OCI-LY1 (cell line): ENCODE data around the gene TREML4.
"Not testable (repeated sequence)": the region's sequence is repeated elsewhere in the genome, so short reads cannot be mapped to it uniquely, and the experiment has no call there.

Experiments
- H2AFZ ChIP-seq: fragments of 200-600 bp; sonication (generic), shearing (Covaris generic); 2 replicates; pipeline ENCODE4 v1.6.0; 2014; ENCODE audit warnings: antibody characterized with exemption, mild to moderate bottlenecking, low read length
- H3F3A ChIP-seq: fragments of 200-600 bp; sonication (generic), shearing (Covaris generic); 2 replicates; pipeline ENCODE4 v1.6.0; 2014; ENCODE audit warnings: mild to moderate bottlenecking, antibody characterized with exemption, low read length, moderate library complexity; ENCODE audit not compliant: insufficient read depth
- H3K27ac ChIP-seq: fragments of 200-600 bp; sonication (generic); 2 replicates; pipeline ENCODE4 v1.5.1; 2014; ENCODE audit warnings: low read length, mixed run types, mild to moderate bottlenecking, low read depth; ENCODE audit not compliant: poor library complexity, severe bottlenecking
- H3K27me3 ChIP-seq: fragments of 200-600 bp; sonication (generic); 2 replicates; pipeline ENCODE4 v1.6.0; 2014; ENCODE audit warnings: antibody characterized with exemption, mild to moderate bottlenecking, low read length, moderate library complexity; ENCODE audit not compliant: insufficient read depth
- H3K36me3 ChIP-seq: fragments of 200-600 bp; sonication (generic); 2 replicates; pipeline ENCODE4 v1.6.1; 2014; ENCODE audit warnings: mild to moderate bottlenecking, antibody characterized with exemption, low read length, moderate library complexity, mixed read lengths; ENCODE audit not compliant: insufficient read depth
- H3K4me1 ChIP-seq: fragments of 200-600 bp; sonication (generic); 2 replicates; pipeline ENCODE4 v1.5.1; 2014; ENCODE audit warnings: mild to moderate bottlenecking, low read length, moderate library complexity; ENCODE audit not compliant: insufficient read depth, severe bottlenecking
- H3K4me2 ChIP-seq: fragments of 200-600 bp; sonication (generic), shearing (Covaris generic); 2 replicates; pipeline ENCODE4 v1.6.1; 2014; ENCODE audit warnings: low read length
- H3K4me3 ChIP-seq: fragments of 200-600 bp; sonication (generic); 2 replicates; pipeline ENCODE4 v1.5.1; 2014; ENCODE audit warnings: low read length, low read depth, mild to moderate bottlenecking, mixed read lengths; ENCODE audit not compliant: poor library complexity, severe bottlenecking
- H3K79me2 ChIP-seq: fragments of 200-600 bp; shearing (Covaris generic); 2 replicates; pipeline ENCODE4 v1.6.1; 2016; ENCODE audit warnings: mixed run types, low read length, mixed read lengths; ENCODE audit not compliant: insufficient read depth
- H3K9ac ChIP-seq: fragments of 200-600 bp; sonication (generic), shearing (Covaris generic); 2 replicates; pipeline ENCODE4 v1.6.1; 2014; ENCODE audit warnings: mild to moderate bottlenecking, low read length, mixed read lengths
- H3K9me2 ChIP-seq: fragments of 200-600 bp; sonication (generic), shearing (Covaris generic); 2 replicates; pipeline ENCODE4 v1.6.1; 2014; ENCODE audit warnings: low read depth, mild to moderate bottlenecking, low read length, mixed read lengths
- H3K9me3 ChIP-seq: fragments of 200-600 bp; shearing (Covaris generic); 2 replicates; pipeline ENCODE4 v1.6.1; 2014; ENCODE audit warnings: low read length, mixed read lengths
- H4K20me1 ChIP-seq: fragments of 200-600 bp; sonication (generic), shearing (Covaris generic); 2 replicates; pipeline ENCODE4 v1.6.0; 2016; ENCODE audit warnings: mild to moderate bottlenecking, low read length; ENCODE audit not compliant: insufficient read depth
- CTCF ChIP-seq: fragments of 200-600 bp; sonication (generic), shearing (Covaris generic); IDR thresholded peaks from 2 replicates; pipeline ENCODE4 v1.5.1; 2017; ENCODE audit warnings: mild to moderate bottlenecking, antibody characterized with exemption, low read length, moderate library complexity, mixed read lengths
- EZH2 ChIP-seq: fragments of 200-600 bp; sonication (generic), shearing (Covaris generic); IDR thresholded peaks from 2 replicates; pipeline ENCODE4 v1.8.0; 2017; ENCODE audit warnings: borderline replicate concordance, mixed run types, mild to moderate bottlenecking, antibody characterized with exemption, low read length, moderate library complexity, mixed read lengths

TREML4 gene

GRCh38 chr6:41236276-41236675 is 8.1 kb downstream of the TREML4 start:
- Histone ChIP-seq H3K36me3 (no peaks in the 10 kb centered on the region), H3K79me2 (no peaks in the 10 kb centered on the region), H4K20me1 (no peaks in the 10 kb centered on the region), H3K9me2 (no peaks in the 10 kb centered on the region), H3F3A (no peaks in the 10 kb centered on the region), H3K4me2 (no peak overlapping the region), H3K4me1 (no peaks in the 10 kb centered on the region), H3K9me3 (no peaks in the 10 kb centered on the region), H3K4me3 (no peak overlapping the region), H3K27ac (no peak overlapping the region), H3K27me3 (no peaks in the 10 kb centered on the region), H3K9ac (no peak overlapping the region), H2AFZ (no peak overlapping the region)
- no peak for TF ChIP-seq EZH2
- no peak for TF ChIP-seq CTCF

GRCh38 chr6:41237128-41237527 is 9.0 kb downstream of the TREML4 start:
- no peaks in the 10 kb centered on the region for H3K9me2 ChIP-seq
- no peaks in the 10 kb centered on the region for H3K36me3 ChIP-seq
- H3K9ac ChIP-seq, result no peak overlapping the region
- H4K20me1 ChIP-seq, result no peaks in the 10 kb centered on the region
- H3K9me3 ChIP-seq, result no peaks in the 10 kb centered on the region
- TF ChIP-seq CTCF, result no peak
- no peak for TF ChIP-seq EZH2
- no peaks in the 10 kb centered on the region for H3K27me3 ChIP-seq
- H2AFZ ChIP-seq, result no peak overlapping the region
- H3K27ac ChIP-seq, result no peak overlapping the region
- no peaks in the 10 kb centered on the region for H3F3A ChIP-seq
- no peaks in the 10 kb centered on the region for H3K4me1 ChIP-seq
- no peaks in the 10 kb centered on the region for H3K79me2 ChIP-seq
- no peak overlapping the region for H3K4me2 ChIP-seq
- no peak overlapping the region for H3K4me3 ChIP-seq

GRCh38 chr6:41239467-41240159 is 11.5 kb downstream of the TREML4 start:
- TF ChIP-seq EZH2, result no peak
- no peak for TF ChIP-seq CTCF
- Histone ChIP-seq H3K79me2 (no peaks in the 10 kb centered on the region), H3K36me3 (no peaks in the 10 kb centered on the region), H3K27ac (no peak overlapping the region), H2AFZ (no peak overlapping the region), H3K9ac (no peak overlapping the region), H3F3A (no peaks in the 10 kb centered on the region), H3K9me2 (no peaks in the 10 kb centered on the region), H3K4me2 (no peak overlapping the region), H3K9me3 (no peaks in the 10 kb centered on the region), H3K4me1 (no peaks in the 10 kb centered on the region), H3K27me3 (no peaks in the 10 kb centered on the region), H4K20me1 (no peaks in the 10 kb centered on the region), H3K4me3 (no peak overlapping the region)

- not testable (repeated sequence) for H3K27ac ChIP-seq, H3K4me2 ChIP-seq, H3K9ac ChIP-seq, H3K4me3 ChIP-seq, H4K20me1 ChIP-seq, H3K27me3 ChIP-seq, H3K9me2 ChIP-seq, H3K36me3 ChIP-seq, H3K79me2 ChIP-seq, H3K4me1 ChIP-seq, H3F3A ChIP-seq, H3K9me3 ChIP-seq, H2AFZ ChIP-seq
Observed at GRCh38 chr6:41246529-41246928, 18.4 kb downstream of the TREML4 start.
